Activated T-cell treated with anti-CD3 and anti-CD28 coated beads, Interleukin-2, amount 50 U/mL, for 4 hours (primary cell): Measurements from ENCODE around the gene CCSAP. TPM values are rescaled to one million over a fixed set of nuclear protein-coding genes. Genes with fewer than 3 reads are reported as not detected.

Experiments
- ATAC-seq, 2 donors: fragments of 200-7000 bp; cut with Tn5 transposase; one replicate each; pipeline ENCODE4 v1.10.0; 2021
- DNase-seq: peaks from one replicate; pipeline ENCODE4 v3.0.0-alpha.2; 2020
- H3K27me3 Mint-ChIP-seq: one replicate; pipeline ENCODE4 v1.8.0; 2021; ENCODE audit warnings: low read depth, mixed read lengths
- H3K36me3 Mint-ChIP-seq: one replicate; pipeline ENCODE4 v1.8.0; 2022; ENCODE audit warnings: mixed read lengths; ENCODE audit not compliant: insufficient read depth
- H3K4me1 Mint-ChIP-seq: one replicate; pipeline ENCODE4 v1.8.0; 2021; ENCODE audit warnings: low read depth, mixed read lengths
- H3K4me3 Mint-ChIP-seq: one replicate; pipeline ENCODE4 v1.8.0; 2021; ENCODE audit warnings: mild to moderate bottlenecking, moderate library complexity, mixed read lengths
- H3K9me3 Mint-ChIP-seq: one replicate; pipeline ENCODE4 v1.8.0; 2021; ENCODE audit warnings: mixed read lengths
- total RNA-seq, 3 donors: library from RNA; stranded (reverse); gene quantifications; one replicate each; pipeline ENCODE4 v1.2.1, GENCODE V29; 2021

Gene CCSAP
- total RNA-seq, 3 donors from 2014 or later, result 3.1 to 4.1 (median 3.6) TPM

DNA sequence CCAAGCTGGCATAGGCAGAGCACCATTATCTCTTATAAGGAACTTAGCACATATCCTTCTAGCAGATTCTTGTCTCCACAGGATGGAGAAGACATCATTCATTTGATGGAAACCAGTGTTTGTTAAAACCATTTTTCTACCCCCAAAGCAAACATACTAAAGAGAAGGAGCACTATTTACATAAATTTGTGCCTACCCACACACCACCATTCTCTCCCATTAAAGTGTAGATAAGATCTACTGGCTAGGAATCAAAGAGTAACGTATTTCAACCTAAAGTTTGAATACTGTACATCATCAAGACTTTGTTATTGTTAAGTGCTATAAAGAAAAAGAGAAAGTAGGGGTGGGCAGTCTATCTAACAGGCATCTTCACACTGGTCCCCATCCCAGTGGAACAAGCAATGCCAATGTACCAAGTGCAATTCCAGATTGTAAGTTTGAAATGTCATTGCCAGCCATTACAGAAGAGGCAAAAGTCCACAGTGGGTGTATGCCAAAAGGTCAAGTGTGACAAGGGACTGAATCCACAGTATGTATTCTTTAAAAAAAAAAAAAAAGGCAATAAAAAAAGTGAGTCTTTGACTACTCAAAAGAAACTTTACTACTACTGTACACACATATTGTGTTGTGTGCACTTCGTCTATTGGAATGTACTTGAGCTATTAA, 18.8 kb downstream of the CCSAP start:
- no peaks in the 10 kb centered on the region for H3K9me3 Mint-ChIP-seq
- ATAC-seq (no peak), DNase-seq (no peak)
- no peaks in the 10 kb centered on the region for H3K27me3 Mint-ChIP-seq
- H3K4me1 Mint-ChIP-seq, result peaks cover 31% of the 10 kb centered on the region
- peaks cover 28% of the 10 kb centered on the region for H3K36me3 Mint-ChIP-seq
- H3K4me3 Mint-ChIP-seq, result no peak overlapping the region

DNA sequence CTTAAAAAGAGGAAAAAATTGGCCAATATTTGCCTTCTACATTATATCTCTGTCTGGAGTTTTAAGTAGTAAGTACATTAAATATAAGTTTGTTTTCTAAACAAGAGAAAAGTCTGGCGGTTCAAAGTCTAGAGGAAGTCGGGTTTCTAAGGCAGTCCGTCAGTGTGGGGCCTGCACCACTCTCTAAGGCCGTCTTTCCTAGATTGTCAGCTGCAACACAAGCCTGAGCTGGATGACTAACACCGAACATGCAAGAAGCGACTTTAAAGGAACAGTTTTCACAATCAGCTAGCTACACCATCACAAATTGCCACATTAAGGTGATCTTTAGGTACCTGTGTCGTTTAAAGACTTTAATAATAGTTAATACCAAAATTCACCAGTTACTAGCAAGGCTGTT, 19.6 kb downstream of the CCSAP start:
- H3K36me3 Mint-ChIP-seq, result peaks cover 31% of the 10 kb centered on the region
- H3K4me1 Mint-ChIP-seq, result peaks cover 29% of the 10 kb centered on the region

DNA sequence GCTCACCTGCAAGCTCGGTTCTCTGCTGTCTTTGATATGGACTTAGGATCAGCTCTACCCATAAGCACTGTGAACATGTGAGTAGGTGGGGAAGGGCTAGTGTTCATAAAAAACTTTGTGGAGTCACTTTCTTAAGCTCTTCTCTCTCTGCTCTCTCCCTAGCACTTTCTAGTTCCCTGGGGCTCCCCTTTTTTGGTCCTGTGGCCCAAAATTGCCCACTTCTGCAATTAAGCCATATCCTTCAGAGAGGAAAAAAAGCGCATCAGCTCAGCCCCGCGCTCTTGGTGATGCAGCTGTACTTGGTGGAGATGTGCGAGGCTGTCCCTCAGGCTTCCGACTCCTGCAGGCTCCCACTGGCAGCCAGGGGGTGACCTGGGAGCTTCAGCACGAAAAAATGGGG, 23.4 kb downstream of the CCSAP start:
- DNase-seq, result no peak
- peaks cover 5% of the 10 kb centered on the region for H3K4me1 Mint-ChIP-seq
- H3K27me3 Mint-ChIP-seq, result no peaks in the 10 kb centered on the region
- no peaks in the 10 kb centered on the region for H3K9me3 Mint-ChIP-seq
- H3K4me3 Mint-ChIP-seq, result no peak overlapping the region
- H3K36me3 Mint-ChIP-seq, result peaks cover 24% of the 10 kb centered on the region
- no peak for ATAC-seq

More for the DNA sequence above, 19.6 kb downstream of the CCSAP start:
- H3K4me3 Mint-ChIP-seq, result no peak overlapping the region
- H3K27me3 Mint-ChIP-seq, result no peaks in the 10 kb centered on the region
- H3K9me3 Mint-ChIP-seq, result no peaks in the 10 kb centered on the region
- DNase-seq (no peak), ATAC-seq (no peak)

DNA sequence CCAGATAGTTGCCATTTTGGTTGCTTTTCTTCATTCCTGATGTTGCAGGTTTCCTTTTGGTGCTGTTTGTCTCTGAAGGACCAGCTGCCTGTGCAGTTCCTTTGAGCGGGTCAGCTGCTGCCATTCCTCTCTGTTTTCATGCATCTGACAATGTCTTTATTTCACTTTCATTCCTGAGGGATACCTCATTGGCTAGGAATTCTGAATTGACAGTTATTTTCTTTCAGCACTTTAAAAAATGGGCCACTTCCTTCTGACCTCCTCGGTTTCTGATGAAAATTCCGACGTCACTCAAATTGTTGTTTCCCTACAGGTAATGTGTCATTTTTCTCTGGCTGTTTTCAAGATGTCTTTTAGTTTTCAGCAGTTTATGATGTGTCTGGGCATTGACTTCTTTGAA, 24.8 kb downstream of the CCSAP start:
- Mint-ChIP-seq H3K4me3 (no peak overlapping the region), H3K27me3 (no peaks in the 10 kb centered on the region), H3K36me3 (peaks cover 21% of the 10 kb centered on the region), H3K9me3 (no peaks in the 10 kb centered on the region), H3K4me1 (no peaks in the 10 kb centered on the region)
- ATAC-seq, result no peak
- no peak for DNase-seq

DNA sequence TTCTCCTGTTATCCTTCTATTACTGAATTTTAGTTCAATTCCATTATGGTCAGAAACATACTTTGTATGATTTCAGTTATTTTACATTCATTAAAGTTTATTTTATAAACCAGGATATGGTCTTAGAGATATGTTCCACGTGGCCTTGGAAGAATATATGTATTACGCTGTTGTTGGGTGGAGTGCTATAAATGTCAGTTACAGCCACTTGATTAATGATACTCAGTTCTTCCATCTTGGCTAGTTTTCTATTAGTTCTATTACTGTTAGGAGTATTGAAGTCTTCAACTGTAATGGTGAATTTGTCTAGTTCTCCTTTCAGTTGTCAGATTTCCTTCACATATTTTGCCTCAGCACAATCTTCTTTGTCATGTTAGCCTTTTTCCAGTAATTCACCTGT, 26.7 kb downstream of the CCSAP start:
- no peaks in the 10 kb centered on the region for H3K9me3 Mint-ChIP-seq
- H3K27me3 Mint-ChIP-seq, result no peaks in the 10 kb centered on the region
- no peak for ATAC-seq
- H3K36me3 Mint-ChIP-seq, result peaks cover 17% of the 10 kb centered on the region
- no peaks in the 10 kb centered on the region for H3K4me1 Mint-ChIP-seq
- no peak overlapping the region for H3K4me3 Mint-ChIP-seq
- DNase-seq, result no peak

DNA sequence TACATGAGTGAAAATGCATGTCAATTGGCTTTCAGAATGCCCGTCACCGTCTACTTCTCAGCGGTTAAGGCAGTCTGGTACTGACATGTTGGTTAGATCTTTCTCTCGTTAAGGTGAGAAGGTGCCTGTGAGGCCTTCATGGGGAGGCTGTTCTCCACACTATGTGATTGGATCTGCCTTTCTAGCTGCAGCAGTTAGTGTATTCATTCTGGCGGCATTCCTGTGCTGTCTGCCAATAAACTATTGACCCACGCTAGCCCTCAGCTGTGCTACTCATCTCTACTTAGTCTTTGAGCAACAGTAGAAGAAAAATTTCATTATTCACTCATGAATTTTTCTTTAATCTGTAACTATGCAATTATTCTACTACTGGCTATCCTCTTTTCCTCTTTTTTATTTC, 32.0 kb downstream of the CCSAP start:
- Mint-ChIP-seq H3K27me3 (no peaks in the 10 kb centered on the region), H3K9me3 (no peaks in the 10 kb centered on the region), H3K36me3 (peaks cover 25% of the 10 kb centered on the region), H3K4me3 (no peak overlapping the region), H3K4me1 (no peaks in the 10 kb centered on the region)
- ATAC-seq, result no peak
- DNase-seq, result no peak

DNA sequence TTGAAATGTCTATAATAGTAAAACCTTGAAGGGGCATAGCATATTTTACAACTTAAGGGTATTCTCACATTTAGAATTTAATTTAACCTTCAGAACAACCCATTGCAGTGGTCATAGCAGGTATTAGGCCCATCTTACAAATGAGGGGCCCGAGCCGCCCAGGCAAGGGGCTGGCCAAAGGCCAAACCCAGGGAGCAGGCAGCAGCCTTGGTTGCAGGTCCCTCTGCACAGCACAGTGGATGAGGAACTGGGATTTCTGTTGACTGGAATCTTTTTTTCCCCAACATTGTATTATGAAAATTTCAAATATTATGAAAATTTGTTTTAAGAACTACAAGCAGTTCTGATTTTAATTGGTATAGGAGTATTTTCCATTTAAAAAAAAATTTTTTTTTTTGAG, 33.2 kb downstream of the CCSAP start:
- Mint-ChIP-seq H3K27me3 (no peaks in the 10 kb centered on the region), H3K36me3 (peaks cover 25% of the 10 kb centered on the region), H3K9me3 (no peaks in the 10 kb centered on the region), H3K4me1 (peaks cover 2% of the 10 kb centered on the region), H3K4me3 (no peak overlapping the region)
- DNase-seq (no peak), ATAC-seq (no peak)

DNA sequence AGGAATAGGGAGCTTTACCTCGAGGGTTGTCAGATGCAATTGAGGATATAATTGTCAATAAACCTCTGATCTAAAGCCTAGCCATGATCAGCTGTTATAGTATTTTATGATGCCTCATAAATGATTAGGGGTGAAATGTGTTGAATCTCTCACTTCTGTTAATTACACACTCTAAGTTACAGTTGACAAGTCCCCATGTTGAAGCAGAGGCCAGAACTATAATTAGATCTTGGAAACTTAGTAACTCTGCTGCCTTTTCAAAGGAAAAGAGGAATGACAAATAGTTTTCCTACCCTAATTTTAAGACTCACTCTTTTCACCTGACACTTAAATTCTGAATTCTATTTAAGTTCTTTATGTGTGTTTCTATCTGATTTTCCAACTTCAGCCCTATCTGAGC, 33.8 kb downstream of the CCSAP start:
- Mint-ChIP-seq H3K9me3 (no peaks in the 10 kb centered on the region), H3K36me3 (peaks cover 27% of the 10 kb centered on the region), H3K27me3 (no peaks in the 10 kb centered on the region), H3K4me3 (no peak overlapping the region), H3K4me1 (peaks cover 2% of the 10 kb centered on the region)
- ATAC-seq, result no peak
- no peak for DNase-seq

DNA sequence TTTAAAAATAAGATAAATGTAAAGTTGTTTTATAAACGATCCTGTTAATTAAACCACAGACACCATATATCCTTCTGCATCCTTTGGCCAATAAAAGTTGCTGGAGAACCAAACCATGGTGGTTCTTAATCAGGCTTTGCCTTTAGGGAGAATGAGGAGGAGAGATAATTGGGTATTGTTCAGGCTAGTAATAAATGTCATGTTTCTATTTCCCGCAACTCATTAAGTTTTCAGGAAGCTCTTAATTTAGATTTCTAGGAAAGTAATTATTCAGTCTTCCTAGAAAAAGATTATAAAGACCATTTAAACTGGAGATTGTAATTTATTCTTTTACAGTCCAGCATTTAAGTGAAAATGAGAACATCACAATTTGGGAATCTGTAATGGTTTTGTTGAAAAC, 37.5 kb downstream of the CCSAP start:
- H3K4me3 Mint-ChIP-seq, result no peak overlapping the region
- DNase-seq (no peak), ATAC-seq (no peak)
- H3K27me3 Mint-ChIP-seq, result no peaks in the 10 kb centered on the region
- H3K4me1 Mint-ChIP-seq, result peaks cover 8% of the 10 kb centered on the region
- no peaks in the 10 kb centered on the region for H3K9me3 Mint-ChIP-seq
- H3K36me3 Mint-ChIP-seq, result peaks cover 31% of the 10 kb centered on the region

DNA sequence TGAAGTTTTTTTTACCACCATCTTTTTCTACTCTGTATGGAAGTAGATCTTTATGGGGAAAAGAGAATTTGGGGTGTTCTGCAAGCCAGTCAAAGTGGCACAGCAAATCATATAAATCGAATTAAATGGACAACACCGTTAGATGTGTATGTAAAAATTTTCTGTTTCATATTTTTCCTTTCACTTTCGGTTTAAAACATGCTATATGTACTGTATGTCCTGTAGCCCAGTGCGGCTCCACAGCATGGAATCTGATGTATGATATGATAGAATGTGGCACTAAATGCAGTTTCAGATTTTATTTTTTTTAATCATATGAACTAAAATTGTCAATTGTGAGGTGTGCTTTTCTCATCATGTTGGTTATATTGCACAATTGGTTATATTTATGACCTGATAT, 39.0 kb downstream of the CCSAP start:
- ATAC-seq (no peak), DNase-seq (no peak)
- Mint-ChIP-seq H3K4me1 (peaks cover 9% of the 10 kb centered on the region), H3K9me3 (no peaks in the 10 kb centered on the region), H3K27me3 (no peaks in the 10 kb centered on the region), H3K4me3 (no peak overlapping the region), H3K36me3 (peaks cover 36% of the 10 kb centered on the region)

DNA sequence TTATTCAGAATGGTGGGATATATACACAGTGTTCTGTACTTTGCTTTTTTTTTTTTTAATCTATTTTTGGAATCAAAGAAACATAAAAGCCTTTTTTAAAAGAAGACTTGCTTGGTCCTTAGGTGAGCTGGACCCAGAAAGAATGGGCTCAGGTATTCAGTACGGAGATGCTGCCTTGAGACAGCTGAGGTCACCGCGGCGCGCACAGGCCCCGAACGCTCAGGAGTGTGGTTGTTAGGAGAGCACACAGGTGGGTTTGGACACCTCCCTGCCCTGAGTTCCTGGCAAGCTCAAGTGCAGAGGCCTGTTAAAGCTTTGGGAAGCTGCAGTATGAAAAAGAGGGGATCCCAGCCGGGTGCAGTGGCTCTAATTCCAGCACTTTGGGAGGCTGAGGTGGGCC, 40.1 kb downstream of the CCSAP start:
- H3K36me3 Mint-ChIP-seq, result peaks cover 31% of the 10 kb centered on the region
- H3K4me1 Mint-ChIP-seq, result peaks cover 9% of the 10 kb centered on the region
- ATAC-seq, result no peak
- DNase-seq, result no peak
- H3K4me3 Mint-ChIP-seq, result no peak overlapping the region
- H3K27me3 Mint-ChIP-seq, result no peaks in the 10 kb centered on the region
- no peaks in the 10 kb centered on the region for H3K9me3 Mint-ChIP-seq

DNA sequence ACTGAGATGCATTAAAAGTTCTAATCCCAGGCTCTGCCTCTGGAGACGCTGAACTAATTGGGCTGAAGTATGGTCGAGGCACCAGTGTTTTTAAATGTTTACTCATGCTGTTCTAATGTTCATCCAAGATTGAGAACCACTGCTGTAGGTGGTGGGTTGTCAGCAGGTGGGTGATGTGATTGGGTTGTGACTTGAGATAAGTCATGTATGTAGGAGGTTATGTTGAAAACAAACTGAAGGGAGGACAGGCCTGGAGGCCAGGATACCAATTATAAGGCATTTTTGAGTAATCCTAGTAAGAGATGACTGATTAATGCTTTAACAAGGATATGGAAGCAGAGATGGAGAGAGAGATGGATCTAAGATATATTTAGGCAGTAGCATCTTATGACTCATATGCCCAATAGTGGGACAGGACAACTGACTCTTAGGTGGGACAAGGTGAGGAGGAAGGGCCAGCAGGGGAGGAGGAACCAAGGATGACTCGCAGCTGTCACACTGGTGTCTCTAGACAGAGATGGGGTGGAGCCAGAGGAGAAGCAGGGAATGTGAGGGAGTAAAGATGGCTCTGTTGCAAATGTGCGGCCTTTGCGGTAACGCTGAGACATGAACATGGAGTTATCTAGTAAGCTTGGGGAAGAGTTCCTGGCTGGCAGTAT, 42.6 kb downstream of the CCSAP start:
- no peaks in the 10 kb centered on the region for H3K27me3 Mint-ChIP-seq
- H3K36me3 Mint-ChIP-seq, result peaks cover 36% of the 10 kb centered on the region
- H3K9me3 Mint-ChIP-seq, result no peaks in the 10 kb centered on the region
- DNase-seq (no peak), ATAC-seq (no peak)
- H3K4me3 Mint-ChIP-seq, result no peak overlapping the region
- H3K4me1 Mint-ChIP-seq, result peaks cover 7% of the 10 kb centered on the region

DNA sequence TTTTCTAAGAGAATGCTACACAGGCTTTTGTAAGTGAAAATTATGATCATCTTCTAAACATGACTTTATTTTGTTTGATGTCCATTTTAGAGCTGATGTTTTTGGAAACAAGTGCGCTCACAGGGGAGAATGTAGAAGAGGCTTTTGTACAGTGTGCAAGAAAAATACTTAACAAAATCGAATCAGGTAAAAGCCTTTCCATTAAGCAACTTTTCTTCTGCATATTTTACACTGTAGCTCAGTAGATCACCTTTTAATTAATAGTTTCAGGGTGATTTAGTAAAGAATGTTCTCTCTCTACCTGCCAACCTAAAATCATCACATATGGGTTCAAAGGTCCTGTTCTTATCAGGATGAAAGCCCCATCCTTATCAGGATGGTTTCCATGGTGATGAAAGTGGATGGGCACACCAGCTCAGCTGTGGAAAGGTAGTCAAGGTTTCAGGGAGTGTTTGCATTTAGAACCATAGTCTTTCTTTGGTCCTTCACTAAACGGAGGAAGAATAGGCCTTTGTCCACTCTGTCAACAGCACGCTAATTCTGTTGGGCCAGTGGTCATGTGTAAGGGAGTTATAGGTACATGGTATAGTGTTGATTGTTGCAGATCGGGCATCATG, 43.9 kb downstream of the CCSAP start:
- no peaks in the 10 kb centered on the region for H3K9me3 Mint-ChIP-seq
- no peak overlapping the region for H3K4me3 Mint-ChIP-seq
- DNase-seq, result no peak
- peaks cover 7% of the 10 kb centered on the region for H3K4me1 Mint-ChIP-seq
- no peak for ATAC-seq
- no peaks in the 10 kb centered on the region for H3K27me3 Mint-ChIP-seq
- peaks cover 39% of the 10 kb centered on the region for H3K36me3 Mint-ChIP-seq

DNA sequence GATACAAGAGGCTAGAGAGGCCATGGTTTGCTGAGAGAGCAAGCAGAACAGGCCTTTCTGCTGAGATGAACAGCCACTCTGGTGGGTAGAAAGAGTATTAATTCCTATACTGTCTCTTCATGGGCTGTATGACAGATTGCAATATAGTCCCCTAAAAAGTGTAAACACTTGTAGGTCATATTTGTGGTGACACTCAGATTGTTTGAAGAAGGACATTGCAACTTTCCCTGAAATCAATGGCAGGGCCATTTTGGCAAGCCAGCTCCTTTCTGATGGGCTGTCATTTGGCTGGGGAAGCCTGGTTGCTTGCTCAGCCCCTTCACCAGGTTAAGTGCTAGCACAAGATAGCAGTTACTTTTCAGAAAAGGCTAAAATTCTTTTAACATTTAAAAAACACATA, 44.4 kb downstream of the CCSAP start:
- Mint-ChIP-seq H3K4me1 (peaks cover 6% of the 10 kb centered on the region), H3K9me3 (no peaks in the 10 kb centered on the region), H3K36me3 (peaks cover 45% of the 10 kb centered on the region), H3K27me3 (no peaks in the 10 kb centered on the region), H3K4me3 (no peak overlapping the region)
- ATAC-seq (no peak), DNase-seq (no peak)

DNA sequence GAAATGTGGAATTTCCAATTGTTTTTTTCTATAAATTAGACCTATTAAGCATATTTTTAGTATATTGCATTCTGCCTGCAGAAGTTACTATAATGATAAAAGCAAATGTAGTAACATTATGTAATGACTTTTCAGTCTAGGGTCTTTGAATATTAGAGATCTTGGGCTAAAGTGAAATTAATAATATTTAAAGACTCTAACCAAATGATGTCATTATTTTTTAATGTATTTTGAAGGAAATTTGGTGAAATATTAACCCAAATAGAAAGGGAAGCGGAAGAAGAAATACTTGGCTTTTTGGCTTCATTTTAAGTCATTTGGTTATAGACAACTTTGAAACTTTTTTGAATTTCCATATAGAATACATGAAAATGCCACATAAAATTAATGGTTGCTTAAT, 45.1 kb downstream of the CCSAP start:
- no peaks in the 10 kb centered on the region for H3K9me3 Mint-ChIP-seq

More for the DNA sequence above, 45.1 kb downstream of the CCSAP start:
- Mint-ChIP-seq H3K36me3 (peaks cover 44% of the 10 kb centered on the region), H3K4me3 (no peak overlapping the region), H3K27me3 (no peaks in the 10 kb centered on the region), H3K4me1 (peaks cover 3% of the 10 kb centered on the region)
- no peak for DNase-seq
- no peak for ATAC-seq
